Neural cell (in vitro differentiated cells): ENCODE measurements around the gene RITA1. TPM values are rescaled to one million over a fixed set of nuclear protein-coding genes. Genes with fewer than 3 reads are reported as not detected.

Source experiments
- H2AFZ ChIP-seq: fragments of 200-600, 300-800 bp; sonication (generic), shearing (Covaris generic); 2 replicates; pipeline ENCODE4 v1.6.0; 2014; ENCODE audit warnings: low read depth, mild to moderate bottlenecking, antibody characterized with exemption, low read length, moderate library complexity
- H3F3A ChIP-seq: fragments of 200-600 bp; shearing (Covaris generic); 2 replicates; pipeline ENCODE4 v1.6.1; 2016; ENCODE audit warnings: mild to moderate bottlenecking, moderate library complexity, mixed read lengths, antibody characterized with exemption, low read length; ENCODE audit not compliant: insufficient read depth, poor library complexity, severe bottlenecking
- H3K27ac ChIP-seq: fragments of 200-600, 300-800 bp; sonication (generic), shearing (Covaris generic); 2 replicates; pipeline ENCODE4 v1.5.1; 2014; ENCODE audit warnings: mild to moderate bottlenecking, low read length, moderate library complexity
- H3K27me3 ChIP-seq: fragments of 300-800, 200-600 bp; sonication (generic), shearing (Covaris generic); 2 replicates; pipeline ENCODE4 v1.6.0; 2014; ENCODE audit warnings: mild to moderate bottlenecking, low read depth, low read length, moderate library complexity; ENCODE audit not compliant: insufficient read depth
- H3K36me3 ChIP-seq: fragments of 300-800, 200-600 bp; sonication (generic), shearing (Covaris generic); 2 replicates; pipeline ENCODE4 v1.5.1; 2014; ENCODE audit warnings: mild to moderate bottlenecking, antibody characterized with exemption, low read length, moderate library complexity; ENCODE audit not compliant: insufficient read depth
- H3K4me2 ChIP-seq: fragments of 300-800, 200-600 bp; sonication (generic), shearing (Covaris generic); 2 replicates; pipeline ENCODE4 v1.6.0; 2014; ENCODE audit warnings: mild to moderate bottlenecking, low read length
- H3K4me3 ChIP-seq: fragments of 300-800, 200-600 bp; sonication (generic), shearing (Covaris generic); 2 replicates; pipeline ENCODE4 v1.5.1; 2014; ENCODE audit warnings: mild to moderate bottlenecking, low read length, moderate library complexity
- H3K79me2 ChIP-seq: fragments of 200-600 bp; shearing (Covaris generic); replicated peaks from 2 replicates; pipeline ENCODE4 v1.6.0; 2014; ENCODE audit warnings: mild to moderate bottlenecking, low read length, moderate library complexity; ENCODE audit not compliant: insufficient read depth
- H3K9ac ChIP-seq: fragments of 300-800, 200-600 bp; sonication (generic), shearing (Covaris generic); 2 replicates; pipeline ENCODE4 v1.6.1; 2016; ENCODE audit warnings: mild to moderate bottlenecking, low read length, mixed read lengths
- H3K9me2 ChIP-seq: fragments of 200-600 bp; shearing (Covaris generic); 2 replicates; pipeline ENCODE4 v1.6.1; 2016; ENCODE audit warnings: mild to moderate bottlenecking, low read length, mixed read lengths; ENCODE audit not compliant: insufficient read depth
- H3K9me3 ChIP-seq: fragments of 200-600, 300-800 bp; sonication (generic), shearing (Covaris generic); 2 replicates; pipeline ENCODE4 v1.6.1; 2016; ENCODE audit warnings: mild to moderate bottlenecking, mixed run types, low read length, moderate library complexity, mixed read lengths
- H4K20me1 ChIP-seq: fragments of 200-600 bp; shearing (Covaris generic); 2 replicates; pipeline ENCODE4 v1.6.1; 2016; ENCODE audit warnings: mild to moderate bottlenecking, mixed run types; ENCODE audit not compliant: insufficient read depth
- EP300 ChIP-seq: fragments of 450-650 bp; conservative IDR thresholded peaks from 2 replicates; pipeline ENCODE4 v1.6.1; 2014; ENCODE audit warnings: antibody characterized with exemption, mild to moderate bottlenecking, moderate library complexity; ENCODE audit not compliant: poor library complexity, severe bottlenecking
- EZH2 ChIP-seq: fragments of 200-600, 300-800 bp; shearing (Covaris generic), sonication (generic); IDR thresholded peaks from 2 replicates; pipeline ENCODE4 v1.6.1; 2014; ENCODE audit warnings: antibody characterized with exemption, low read length, borderline replicate concordance, mild to moderate bottlenecking; ENCODE audit not compliant: insufficient read depth, poor library complexity, severe bottlenecking
- MXI1 ChIP-seq: fragments of 450-650 bp; conservative IDR thresholded peaks from 2 replicates; pipeline ENCODE4 v1.6.1; 2014; ENCODE audit warnings: antibody characterized with exemption, mild to moderate bottlenecking; ENCODE audit not compliant: poor library complexity, severe bottlenecking
- POLR2AphosphoS5 ChIP-seq: IDR thresholded peaks from 2 replicates; pipeline ENCODE4 v1.6.1; 2012
- RAD21 ChIP-seq: fragments of 450-650 bp; conservative IDR thresholded peaks from 2 replicates; pipeline ENCODE4 v1.6.1; 2014; ENCODE audit warnings: antibody characterized with exemption, mild to moderate bottlenecking, moderate library complexity
- SMC3 ChIP-seq: fragments of 450-650 bp; conservative IDR thresholded peaks from 2 replicates; pipeline ENCODE4 v1.6.1; 2014; ENCODE audit warnings: antibody characterized with exemption, mild to moderate bottlenecking, moderate library complexity; ENCODE audit not compliant: poor library complexity
- TAF1 ChIP-seq: IDR thresholded peaks from 2 replicates; pipeline ENCODE4 v1.6.1; 2012; ENCODE audit warnings: low read depth
- polyA plus RNA-seq: library from polyadenylated mRNA; depleted of rRNA; stranded (reverse); fragments of >200 nt; gene quantifications from 2 replicates; pipeline ENCODE4 v1.2.3, GENCODE V29; 2014
- TF ChIP-seq, protein P1 (sequence below): fragments of 450-650 bp; IDR thresholded peaks from 2 replicates; pipeline ENCODE4 v1.5.1; 2014; ENCODE audit warnings: antibody characterized with exemption, mild to moderate bottlenecking, moderate library complexity; ENCODE audit not compliant: poor library complexity, severe bottlenecking
- TF ChIP-seq, protein P2 (sequence below): IDR thresholded peaks from 2 replicates; pipeline ENCODE4 v1.6.1; 2012; ENCODE audit warnings: borderline replicate concordance

Gene RITA1
- polyA plus RNA-seq, 1 donor from 2014 or later, result 23.3 TPM

DNA sequence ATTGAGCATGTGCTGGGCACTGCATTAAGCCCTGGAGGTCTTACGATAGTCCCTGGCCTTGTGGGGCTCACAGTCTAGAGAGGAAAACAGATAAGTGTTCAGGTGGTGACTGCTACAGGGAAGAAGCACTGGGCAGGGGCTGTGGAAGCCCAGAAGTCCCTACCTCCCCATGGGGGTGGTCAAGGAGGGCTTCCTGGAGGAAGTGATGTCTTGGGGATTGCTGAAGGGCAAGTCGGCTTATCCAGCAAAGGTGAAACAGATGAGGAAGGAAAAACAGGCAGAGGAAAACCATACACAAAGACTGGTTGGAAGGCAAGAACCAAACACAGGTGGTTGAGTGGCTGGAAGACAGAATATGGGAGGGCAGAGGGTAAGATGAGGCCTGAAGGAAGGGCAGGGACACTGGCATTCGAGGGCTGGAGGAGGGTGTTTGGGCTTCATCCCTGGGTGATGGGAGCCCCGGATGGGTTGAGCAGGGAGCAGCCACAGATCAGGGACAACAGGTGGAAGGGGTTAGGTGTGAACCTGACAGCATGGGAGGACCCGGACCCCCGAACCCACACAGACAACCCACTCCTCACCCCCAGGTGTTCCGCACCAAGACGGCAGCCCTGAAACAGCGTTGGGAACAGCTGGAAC lies 33.2 kb upstream of the RITA1 start:
- Histone ChIP-seq H2AFZ (no peak overlapping the region), H3K9ac (no peak overlapping the region), H3K9me2 (no peaks in the 10 kb centered on the region), H4K20me1 (no peaks in the 10 kb centered on the region), H3K4me2 (peak overlapping the region; percentile 27), H3K27ac (no peak overlapping the region), H3F3A (no peaks in the 10 kb centered on the region), H3K4me3 (peak overlapping the region; percentile 68), H3K36me3 (no peaks in the 10 kb centered on the region), H3K79me2 (no peaks in the 10 kb centered on the region), H3K9me3 (no peaks in the 10 kb centered on the region), H3K27me3 (peaks cover 41% of the 10 kb centered on the region)
- TF ChIP-seq TAF1, result no peak
- TF ChIP-seq RAD21, result no peak
- no peak for TF ChIP-seq SMC3
- no peak for TF ChIP-seq POLR2AphosphoS5
- no peak for TF ChIP-seq EP300
- TF ChIP-seq, protein P1, sequence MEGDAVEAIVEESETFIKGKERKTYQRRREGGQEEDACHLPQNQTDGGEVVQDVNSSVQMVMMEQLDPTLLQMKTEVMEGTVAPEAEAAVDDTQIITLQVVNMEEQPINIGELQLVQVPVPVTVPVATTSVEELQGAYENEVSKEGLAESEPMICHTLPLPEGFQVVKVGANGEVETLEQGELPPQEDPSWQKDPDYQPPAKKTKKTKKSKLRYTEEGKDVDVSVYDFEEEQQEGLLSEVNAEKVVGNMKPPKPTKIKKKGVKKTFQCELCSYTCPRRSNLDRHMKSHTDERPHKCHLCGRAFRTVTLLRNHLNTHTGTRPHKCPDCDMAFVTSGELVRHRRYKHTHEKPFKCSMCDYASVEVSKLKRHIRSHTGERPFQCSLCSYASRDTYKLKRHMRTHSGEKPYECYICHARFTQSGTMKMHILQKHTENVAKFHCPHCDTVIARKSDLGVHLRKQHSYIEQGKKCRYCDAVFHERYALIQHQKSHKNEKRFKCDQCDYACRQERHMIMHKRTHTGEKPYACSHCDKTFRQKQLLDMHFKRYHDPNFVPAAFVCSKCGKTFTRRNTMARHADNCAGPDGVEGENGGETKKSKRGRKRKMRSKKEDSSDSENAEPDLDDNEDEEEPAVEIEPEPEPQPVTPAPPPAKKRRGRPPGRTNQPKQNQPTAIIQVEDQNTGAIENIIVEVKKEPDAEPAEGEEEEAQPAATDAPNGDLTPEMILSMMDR, result no peak
- TF ChIP-seq MXI1, result no peak
- no peak for TF ChIP-seq EZH2
- TF ChIP-seq, protein P2, sequence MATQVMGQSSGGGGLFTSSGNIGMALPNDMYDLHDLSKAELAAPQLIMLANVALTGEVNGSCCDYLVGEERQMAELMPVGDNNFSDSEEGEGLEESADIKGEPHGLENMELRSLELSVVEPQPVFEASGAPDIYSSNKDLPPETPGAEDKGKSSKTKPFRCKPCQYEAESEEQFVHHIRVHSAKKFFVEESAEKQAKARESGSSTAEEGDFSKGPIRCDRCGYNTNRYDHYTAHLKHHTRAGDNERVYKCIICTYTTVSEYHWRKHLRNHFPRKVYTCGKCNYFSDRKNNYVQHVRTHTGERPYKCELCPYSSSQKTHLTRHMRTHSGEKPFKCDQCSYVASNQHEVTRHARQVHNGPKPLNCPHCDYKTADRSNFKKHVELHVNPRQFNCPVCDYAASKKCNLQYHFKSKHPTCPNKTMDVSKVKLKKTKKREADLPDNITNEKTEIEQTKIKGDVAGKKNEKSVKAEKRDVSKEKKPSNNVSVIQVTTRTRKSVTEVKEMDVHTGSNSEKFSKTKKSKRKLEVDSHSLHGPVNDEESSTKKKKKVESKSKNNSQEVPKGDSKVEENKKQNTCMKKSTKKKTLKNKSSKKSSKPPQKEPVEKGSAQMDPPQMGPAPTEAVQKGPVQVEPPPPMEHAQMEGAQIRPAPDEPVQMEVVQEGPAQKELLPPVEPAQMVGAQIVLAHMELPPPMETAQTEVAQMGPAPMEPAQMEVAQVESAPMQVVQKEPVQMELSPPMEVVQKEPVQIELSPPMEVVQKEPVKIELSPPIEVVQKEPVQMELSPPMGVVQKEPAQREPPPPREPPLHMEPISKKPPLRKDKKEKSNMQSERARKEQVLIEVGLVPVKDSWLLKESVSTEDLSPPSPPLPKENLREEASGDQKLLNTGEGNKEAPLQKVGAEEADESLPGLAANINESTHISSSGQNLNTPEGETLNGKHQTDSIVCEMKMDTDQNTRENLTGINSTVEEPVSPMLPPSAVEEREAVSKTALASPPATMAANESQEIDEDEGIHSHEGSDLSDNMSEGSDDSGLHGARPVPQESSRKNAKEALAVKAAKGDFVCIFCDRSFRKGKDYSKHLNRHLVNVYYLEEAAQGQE, result no peak

GRCh38 chr12:113152835-113153814 lies 32.4 kb upstream of the RITA1 start:
- Histone ChIP-seq H4K20me1 (no peaks in the 10 kb centered on the region), H3K79me2 (no peaks in the 10 kb centered on the region), H3K27ac (no peak overlapping the region), H3K36me3 (no peaks in the 10 kb centered on the region), H3K4me3 (peak overlapping the region; percentile 68), H3K9ac (peak overlapping the region; percentile 32), H3K9me3 (no peaks in the 10 kb centered on the region), H2AFZ (no peak overlapping the region), H3K4me2 (peak overlapping the region; percentile 27), H3K27me3 (peaks cover 41% of the 10 kb centered on the region), H3K9me2 (no peaks in the 10 kb centered on the region), H3F3A (no peaks in the 10 kb centered on the region)
- TF ChIP-seq MXI1, result peak; percentile 34
- peak; percentile 7 for TF ChIP-seq POLR2AphosphoS5
- peak; percentile 77 for TF ChIP-seq SMC3
- TF ChIP-seq RAD21, result peak; percentile 73
- TF ChIP-seq TAF1, result no peak
- TF ChIP-seq, protein P1, result peak; percentile 67
- no peak for TF ChIP-seq EZH2
